ENCODE measurements around the gene ACTR3C.
"Not testable (repeated sequence)": the region's sequence is repeated elsewhere in the genome, so short reads cannot be mapped to it uniquely, and the experiment has no call there.

ACTR3C gene

GRCh38 chr7:150281681-150282403 lies 41.5 kb downstream of the ACTR3C start:
- not testable (repeated sequence) for DNase-seq (ENCODE audit: low read depth)

- DNase-seq (ENCODE audit: low read depth): not testable (repeated sequence)
Observed at GRCh38 chr7:150278383-150278782, 45.0 kb downstream of the ACTR3C start.

- not testable (repeated sequence) for DNase-seq (ENCODE audit: low read depth)
Observed at GRCh38 chr7:150276132-150276695, 47.1 kb downstream of the ACTR3C start.

GRCh38 chr7:150271898-150272297 lies 51.4 kb downstream of the ACTR3C start:
- DNase-seq (ENCODE audit: low read depth): not testable (repeated sequence)

GRCh38 chr7:150270101-150270824 lies 53.1 kb downstream of the ACTR3C start:
- DNase-seq (ENCODE audit: low read depth): not testable (repeated sequence)

- not testable (repeated sequence) for DNase-seq (ENCODE audit: low read depth)
Observed at GRCh38 chr7:150268798-150269197, 54.5 kb downstream of the ACTR3C start.

- DNase-seq (ENCODE audit: low read depth): not testable (repeated sequence)
Observed at GRCh38 chr7:150268287-150268686, 55.1 kb downstream of the ACTR3C start.

GRCh38 chr7:150266953-150267665 lies 56.2 kb downstream of the ACTR3C start:
- DNase-seq (ENCODE audit: low read depth): not testable (repeated sequence)

- not testable (repeated sequence) for DNase-seq (ENCODE audit: low read depth)
Observed at GRCh38 chr7:150262656-150263055, 60.7 kb downstream of the ACTR3C start.

- DNase-seq (ENCODE audit: low read depth): not testable (repeated sequence)
Observed at GRCh38 chr7:150247745-150248144, 75.6 kb downstream of the ACTR3C start.

GRCh38 chr7:150245208-150245607 lies 78.1 kb downstream of the ACTR3C start:
- not testable (repeated sequence) for DNase-seq (ENCODE audit: low read depth)

GRCh38 chr7:150242935-150243334 lies 80.4 kb downstream of the ACTR3C start:
- not testable (repeated sequence) for DNase-seq (ENCODE audit: low read depth)

- DNase-seq (ENCODE audit: low read depth): not testable (repeated sequence)
Observed at GRCh38 chr7:150225444-150225843, 97.9 kb downstream of the ACTR3C start.

- not testable (repeated sequence) for DNase-seq (ENCODE audit: low read depth)
Observed at GRCh38 chr7:150222083-150222972, 101.0 kb downstream of the ACTR3C start.

- DNase-seq (ENCODE audit: low read depth): not testable (repeated sequence)
Observed at GRCh38 chr7:150220673-150221181, 102.6 kb downstream of the ACTR3C start.

GRCh38 chr7:150219941-150220658 lies 103.2 kb downstream of the ACTR3C start:
- not testable (repeated sequence) for DNase-seq (ENCODE audit: low read depth)

GRCh38 chr7:150206848-150207247 lies 116.5 kb downstream of the ACTR3C start:
- DNase-seq (ENCODE audit: low read depth): not testable (repeated sequence)

GRCh38 chr7:150205866-150206265 lies 117.5 kb downstream of the ACTR3C start:
- not testable (repeated sequence) for DNase-seq (ENCODE audit: low read depth)

GRCh38 chr7:150204577-150204976 lies 118.8 kb downstream of the ACTR3C start:
- not testable (repeated sequence) for DNase-seq (ENCODE audit: low read depth)

- DNase-seq (ENCODE audit: low read depth): not testable (repeated sequence)
Observed at GRCh38 chr7:150202894-150203293, 120.5 kb downstream of the ACTR3C start.
